KBM-7 (cell line): ENCODE measurements around the gene SH3BP5L.
"Not testable (repeated sequence)": the region's sequence is repeated elsewhere in the genome, so short reads cannot be mapped to it uniquely, and the experiment has no call there.

ENCODE experiments used
- DNase-seq: peaks from one replicate; pipeline ENCODE4 v3.0.0-alpha.2; 2015
- in situ Hi-C: fragments of 300-500 bp; cut with MboI; formaldehyde crosslinking; loops from 2 replicates; pipeline ENCODE4 v1.14.3; 2020; ENCODE audit warnings: low sequenced_read_pairs, low pct_unique_long_range_greater_than_20kb, mixed read lengths

SH3BP5L gene

GRCh38 chr1:248837045-248837780, 11.5 kb upstream of the SH3BP5L start:
- in situ Hi-C loops: no loop called here
- DNase-seq: no peak

GRCh38 chr1:248834343-248834940, 8.7 kb upstream of the SH3BP5L start:
- DNase-seq: peak; percentile 75
- in situ Hi-C loops: no loop called here

DNA sequence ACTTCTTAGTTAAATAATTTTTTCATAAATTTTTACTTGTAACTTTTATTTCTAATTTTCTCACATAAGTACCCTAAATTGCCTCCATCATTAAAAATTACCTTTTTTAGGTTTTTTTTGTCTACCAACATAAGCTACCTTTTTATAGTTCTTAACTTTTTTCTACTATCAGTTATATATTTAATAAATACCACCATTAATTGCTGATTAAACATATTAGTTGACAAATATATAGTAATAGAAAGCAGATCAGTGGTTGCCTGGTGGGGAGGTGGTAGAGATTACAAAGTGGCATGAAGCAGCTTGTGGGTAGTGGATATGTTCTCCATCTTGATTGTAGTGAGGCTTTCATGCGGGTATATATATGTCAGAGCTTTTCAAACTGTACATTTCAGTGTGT, 6.1 kb upstream of the SH3BP5L start:
- in situ Hi-C loops: no loop called here

DNA sequence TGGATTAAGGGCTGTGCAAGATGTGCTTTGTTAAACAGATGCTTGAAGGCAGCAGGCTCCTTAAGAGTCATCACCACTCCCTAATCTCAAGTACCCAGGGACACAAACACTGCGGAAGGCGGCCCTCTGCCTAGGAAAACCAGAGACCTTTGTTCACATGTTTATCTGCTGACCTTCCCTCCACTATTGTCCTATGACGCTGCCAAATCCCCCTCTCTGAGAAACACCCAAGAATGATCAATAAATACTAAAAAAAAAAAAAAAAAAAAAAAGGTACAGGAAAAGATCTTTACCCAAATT, 5.0 kb upstream of the SH3BP5L start:
- in situ Hi-C loops, DNase-seq: not testable (repeated sequence)

More for the DNA sequence above, 6.1 kb upstream of the SH3BP5L start:
- DNase-seq: no peak

- in situ Hi-C loops: no loop called here
- peak; percentile 84 for DNase-seq
These were observed 3.1 kb upstream of the SH3BP5L start for GRCh38 chr1:248828845-248829244.

DNA sequence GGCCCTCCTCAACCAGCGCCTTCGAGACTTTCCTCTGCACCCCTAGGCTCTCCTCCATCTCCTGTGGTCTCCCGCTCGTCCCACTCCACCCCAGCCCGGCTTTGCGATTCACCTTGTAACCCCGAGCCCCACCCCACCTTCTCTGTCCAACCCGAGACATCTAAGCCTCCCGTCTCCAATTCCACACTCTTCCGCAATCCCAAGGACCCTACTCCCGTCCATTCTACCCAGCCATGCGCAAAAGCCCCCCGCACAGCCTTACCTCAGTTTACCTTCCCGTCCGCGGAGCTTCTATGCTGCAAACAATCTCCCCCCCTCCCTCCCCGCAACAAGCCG, 174 bp downstream of the SH3BP5L start:
- in situ Hi-C loops: no loop called here
- DNase-seq: no peak

- in situ Hi-C loops: no loop called here
- no peak for DNase-seq
These were observed 579 bp downstream of the SH3BP5L start for GRCh38 chr1:248825136-248825535.

DNA sequence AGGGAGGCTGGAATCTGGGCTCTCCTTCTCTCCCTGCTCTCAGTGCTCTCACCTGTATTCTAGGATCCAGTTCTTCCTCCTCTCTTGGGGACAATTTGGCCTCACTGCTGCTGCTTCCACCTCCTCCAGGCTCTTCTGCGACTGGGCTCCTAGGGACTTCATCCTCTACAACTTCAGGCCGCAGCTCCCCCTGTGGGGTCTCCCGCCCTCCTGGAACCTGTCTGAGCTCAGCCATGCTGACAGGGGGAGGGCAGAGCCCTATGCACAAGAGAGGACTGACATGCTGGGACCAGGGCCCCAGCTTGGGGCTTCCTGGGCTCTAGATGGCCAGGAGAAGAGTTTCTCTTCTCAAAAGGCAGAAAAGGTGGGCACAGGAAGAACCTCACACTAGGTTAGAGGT, 1.0 kb downstream of the SH3BP5L start:
- in situ Hi-C loops: no loop called here
- no peak for DNase-seq

GRCh38 chr1:248824301-248824700, 1.4 kb downstream of the SH3BP5L start:
- in situ Hi-C loops: no loop called here
- no peak for DNase-seq

- in situ Hi-C loops: no loop called here
- no peak for DNase-seq
These were observed 2.2 kb downstream of the SH3BP5L start for GRCh38 chr1:248823517-248824001.

- in situ Hi-C loops: no loop called here
- DNase-seq: no peak
These were observed 3.3 kb downstream of the SH3BP5L start for GRCh38 chr1:248822148-248823032.

- no peak for DNase-seq
- in situ Hi-C loops: no loop called here
These were observed 4.1 kb downstream of the SH3BP5L start for GRCh38 chr1:248821641-248822040.

- no peak for DNase-seq
- in situ Hi-C loops: no loop called here
These were observed 4.6 kb downstream of the SH3BP5L start for GRCh38 chr1:248821101-248821500.

- in situ Hi-C loops: no loop called here
These were observed 5.6 kb downstream of the SH3BP5L start for GRCh38 chr1:248820041-248820585.

DNA sequence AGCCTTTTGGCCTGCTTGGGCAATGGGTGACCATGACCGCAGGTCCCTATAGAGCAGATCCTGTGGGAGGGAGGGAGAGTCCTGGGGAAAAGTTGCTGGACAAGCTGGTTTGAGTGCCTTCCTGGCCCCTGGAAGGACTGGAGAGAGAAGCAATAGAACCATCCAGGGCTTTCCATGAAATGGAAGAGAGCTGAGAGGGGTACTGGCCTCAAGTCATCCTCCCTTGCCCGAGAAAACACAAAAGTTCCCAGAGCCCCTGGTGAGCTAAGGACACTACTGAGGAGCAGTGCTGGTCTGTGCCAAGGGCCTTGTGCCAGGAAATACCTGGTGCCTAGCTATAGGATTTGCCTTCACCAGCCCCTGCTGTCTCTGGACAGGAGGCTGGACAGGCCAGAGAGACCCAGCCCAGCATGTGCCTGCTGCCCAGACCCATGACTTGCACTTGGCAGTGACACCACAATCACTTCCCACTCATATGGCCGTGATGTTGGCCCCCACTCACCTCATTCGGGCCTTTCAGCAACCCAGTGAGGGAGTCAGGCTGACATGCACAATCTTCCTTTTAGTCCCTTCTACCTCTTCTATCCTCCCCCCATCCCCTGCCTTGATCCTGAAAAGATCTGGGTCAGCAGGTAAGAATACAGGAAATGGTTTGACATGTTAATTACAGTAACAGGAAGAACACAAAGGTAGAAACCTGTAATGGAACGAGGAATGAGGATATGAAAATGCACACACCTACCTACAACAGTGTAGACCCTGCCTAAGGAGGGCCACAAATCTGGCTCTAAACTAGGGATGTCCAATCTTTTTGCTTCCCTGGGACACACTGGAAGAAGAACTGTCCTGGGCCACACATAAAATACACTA, 7.0 kb downstream of the SH3BP5L start:
- no peak for DNase-seq
- in situ Hi-C loops: no loop called here

More at GRCh38 chr1:248820041-248820585, 5.6 kb downstream of the SH3BP5L start:
- no peak for DNase-seq

GRCh38 chr1:248817065-248817464, 8.7 kb downstream of the SH3BP5L start:
- in situ Hi-C loops: no loop called here
- DNase-seq: peak; percentile 70

- no peak for DNase-seq
- in situ Hi-C loops: no loop called here
These were observed 9.5 kb downstream of the SH3BP5L start for GRCh38 chr1:248816042-248816851.

GRCh38 chr1:248815407-248816034, 10.2 kb downstream of the SH3BP5L start:
- no peak for DNase-seq
- in situ Hi-C loops: no loop called here
